Measurements from ENCODE around the gene CDKL2.
A peak's percentile ranks its signal among the peaks of the same experiment; 100 is the strongest.
"Not testable (repeated sequence)": the region's sequence is repeated elsewhere in the genome, so short reads cannot be mapped to it uniquely, and the experiment has no call there.

CDKL2 gene

GRCh38 chr4:75630174-75630936 is at the start of gene CDKL2:
Gene CDKL2 (minus strand): TSS chr4:75630528. CDS start chr4:75625988, 4,540 bp downstream.
- no peak for TF ChIP-seq ZNF274 (IDR thresholded peaks at IDR 0.05; ENCODE audit: low read depth, low read length)
- peak within 1 kb of the TSS; percentile 70; the same call in 1 of the 2 replicates for H3K4me3 ChIP-seq (ENCODE audit: low read length)

GRCh38 chr4:75678965-75679364 is 48.6 kb upstream of the CDKL2 start:
- no peak overlapping the region for H3K4me3 ChIP-seq (ENCODE audit: low read length)
- no peak for TF ChIP-seq ZNF274 (IDR thresholded peaks at IDR 0.05; ENCODE audit: low read depth, low read length)

- no peak overlapping the region for H3K4me3 ChIP-seq (ENCODE audit: low read length)
Measured at GRCh38 chr4:75678473-75678872, 48.1 kb upstream of the CDKL2 start.

GRCh38 chr4:75675004-75675531 is 44.7 kb upstream of the CDKL2 start:
- no peak for TF ChIP-seq ZNF274 (IDR thresholded peaks at IDR 0.05; ENCODE audit: low read depth, low read length)
- H3K4me3 ChIP-seq (ENCODE audit: low read length), result no peak overlapping the region

More at GRCh38 chr4:75678473-75678872, 48.1 kb upstream of the CDKL2 start:
- TF ChIP-seq ZNF274 (IDR thresholded peaks at IDR 0.05; ENCODE audit: low read depth, low read length), result no peak

GRCh38 chr4:75673959-75674328 is 43.6 kb upstream of the CDKL2 start:
- TF ChIP-seq ZNF274 (IDR thresholded peaks at IDR 0.05; ENCODE audit: low read depth, low read length), result no peak
- H3K4me3 ChIP-seq (ENCODE audit: low read length), result peak overlapping the region; percentile 63

- peak within 1 kb of the TSS; percentile 97 for H3K4me3 ChIP-seq (ENCODE audit: low read length)
- no peak for TF ChIP-seq ZNF274 (IDR thresholded peaks at IDR 0.05; ENCODE audit: low read depth, low read length)
Measured at GRCh38 chr4:75673027-75673958, 43.0 kb upstream of the CDKL2 start, which contains the start of gene G3BP2. Gene G3BP2 (minus strand): TSS chr4:75673411. CDS start chr4:75662025, 11,386 bp downstream.

GRCh38 chr4:75672461-75673026 is 42.2 kb upstream of the CDKL2 start:
- H3K4me3 ChIP-seq (ENCODE audit: low read length), result peak overlapping the region; percentile 97
- TF ChIP-seq ZNF274 (IDR thresholded peaks at IDR 0.05; ENCODE audit: low read depth, low read length), result no peak

- H3K4me3 ChIP-seq (ENCODE audit: low read length), result peak overlapping the region; percentile 97
- TF ChIP-seq ZNF274 (IDR thresholded peaks at IDR 0.05; ENCODE audit: low read depth, low read length), result no peak
Measured at GRCh38 chr4:75671802-75672421, 41.6 kb upstream of the CDKL2 start.

- no peak overlapping the region for H3K4me3 ChIP-seq (ENCODE audit: low read length)
- TF ChIP-seq ZNF274 (IDR thresholded peaks at IDR 0.05; ENCODE audit: low read depth, low read length), result no peak
Measured at GRCh38 chr4:75668596-75668995, 38.3 kb upstream of the CDKL2 start.

- not testable (repeated sequence) for H3K4me3 ChIP-seq (ENCODE audit: low read length)
Measured at GRCh38 chr4:75667636-75668035, 37.3 kb upstream of the CDKL2 start.

GRCh38 chr4:75666299-75666698 is 36.0 kb upstream of the CDKL2 start:
- H3K4me3 ChIP-seq (ENCODE audit: low read length), result no peak overlapping the region
- no peak for TF ChIP-seq ZNF274 (IDR thresholded peaks at IDR 0.05; ENCODE audit: low read depth, low read length)

- H3K4me3 ChIP-seq (ENCODE audit: low read length), result not testable (repeated sequence)
Measured at GRCh38 chr4:75664604-75665003, 34.3 kb upstream of the CDKL2 start.

- no peak for TF ChIP-seq ZNF274 (IDR thresholded peaks at IDR 0.05; ENCODE audit: low read depth, low read length)
- H3K4me3 ChIP-seq (ENCODE audit: low read length), result no peak overlapping the region
Measured at GRCh38 chr4:75662626-75663025, 32.3 kb upstream of the CDKL2 start.

GRCh38 chr4:75660491-75660890 is 30.2 kb upstream of the CDKL2 start:
- no peak for TF ChIP-seq ZNF274 (IDR thresholded peaks at IDR 0.05; ENCODE audit: low read depth, low read length)
- no peak overlapping the region for H3K4me3 ChIP-seq (ENCODE audit: low read length)
